HG02798 (cell line): Measurements from ENCODE around the gene AKR7A2.

Source experiments
- ATAC-seq: cut with Tn5 transposase; IDR thresholded peaks from one replicate; pipeline ENCODE4 v1.9.1; 2021; ENCODE audit warnings: mild to moderate bottlenecking; ENCODE audit not compliant: unreplicated experiment, poor library complexity

The AKR7A2 gene

DNA sequence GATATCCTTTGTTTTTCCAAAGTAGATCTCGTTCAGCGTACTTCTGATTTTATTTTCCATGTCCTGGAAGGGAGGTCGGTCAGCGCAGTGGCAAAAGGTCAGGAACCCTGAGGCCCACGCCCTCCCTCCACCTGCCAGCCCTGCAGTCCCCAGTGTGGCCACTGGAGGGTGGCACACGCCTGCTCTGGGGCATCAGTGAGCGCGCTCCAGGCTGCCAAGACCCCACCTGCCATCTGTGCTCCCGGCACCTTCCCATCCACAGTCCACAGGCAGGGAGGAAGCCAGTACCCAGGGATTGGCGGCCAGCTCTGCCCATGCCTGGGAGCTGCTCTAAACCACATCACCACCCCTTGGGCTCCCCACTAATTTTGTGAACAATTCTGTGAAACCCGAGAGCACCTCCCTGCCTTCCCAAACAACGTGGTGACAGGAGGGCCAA is 32.4 kb upstream of the AKR7A2 start:
- no peak for ATAC-seq

DNA sequence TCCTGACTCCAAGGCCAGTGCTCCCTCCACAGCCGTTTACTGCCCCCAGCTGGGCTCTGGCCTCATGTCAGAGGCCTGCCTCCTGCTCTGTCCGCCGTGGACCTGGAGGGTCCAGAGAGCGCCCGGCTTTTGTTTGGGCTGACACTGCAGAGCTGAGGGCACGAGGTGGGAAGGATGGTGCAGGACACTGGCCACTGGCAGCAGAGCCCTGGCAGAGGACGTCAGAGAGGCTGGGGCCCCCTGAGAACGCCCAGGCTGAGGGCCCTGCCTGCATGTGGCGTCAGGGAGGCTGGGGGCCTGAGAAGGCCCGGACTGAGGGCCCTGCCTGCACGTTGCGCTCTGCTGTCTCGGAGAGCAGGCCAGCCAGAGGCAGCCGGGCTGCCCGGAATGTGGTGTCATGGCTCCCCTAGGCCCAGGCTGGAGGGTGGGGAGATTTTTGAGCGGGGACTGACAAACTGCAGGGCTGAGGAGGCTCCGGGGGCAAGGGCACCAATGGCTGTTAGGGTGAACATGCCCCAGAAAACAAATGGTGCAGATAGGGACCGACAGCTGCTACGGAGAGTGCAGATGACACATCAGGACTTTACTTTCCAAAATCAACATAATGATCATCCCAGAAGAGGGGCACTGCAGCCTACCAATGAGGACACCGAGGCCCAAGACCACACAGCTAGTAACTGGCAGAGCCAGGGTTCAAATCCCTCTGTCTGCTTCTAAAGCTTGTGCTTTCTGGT is 31.8 kb upstream of the AKR7A2 start:
- no peak for ATAC-seq

DNA sequence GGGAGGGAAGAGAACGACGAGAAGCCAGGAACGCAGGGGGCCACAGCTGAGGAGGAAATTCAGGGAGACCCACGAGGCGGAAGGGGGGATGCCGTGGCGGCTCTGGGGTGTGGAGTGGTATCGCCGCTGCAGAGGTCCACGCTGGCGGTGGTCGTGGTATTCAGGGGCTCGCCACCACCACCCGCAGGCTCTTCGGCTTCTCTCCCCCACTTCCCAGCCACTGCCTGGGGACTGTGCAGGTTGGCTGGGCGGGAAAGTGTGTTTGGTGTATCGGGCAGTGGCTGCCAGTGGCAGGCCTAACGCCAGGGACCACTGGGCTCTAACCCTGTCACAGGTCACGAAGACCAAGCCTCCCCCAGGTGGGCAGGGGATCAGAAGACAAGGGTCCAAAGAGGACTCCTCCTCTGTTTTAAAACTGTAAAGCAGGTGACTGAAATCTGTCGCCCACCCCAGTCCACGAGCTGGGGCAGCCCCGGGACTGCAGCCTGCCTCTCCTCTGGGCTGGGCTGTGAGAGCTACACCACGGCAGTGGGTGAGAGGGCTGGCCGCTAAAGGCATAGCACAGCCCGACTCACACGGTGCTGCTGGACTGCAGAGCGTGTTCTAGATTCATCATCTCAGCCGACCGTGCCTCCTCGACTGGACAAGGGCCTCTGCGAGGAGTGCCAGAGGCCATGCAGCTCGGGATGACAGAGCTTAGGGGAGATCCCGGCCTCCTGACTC is 31.1 kb upstream of the AKR7A2 start:
- ATAC-seq: no peak

DNA sequence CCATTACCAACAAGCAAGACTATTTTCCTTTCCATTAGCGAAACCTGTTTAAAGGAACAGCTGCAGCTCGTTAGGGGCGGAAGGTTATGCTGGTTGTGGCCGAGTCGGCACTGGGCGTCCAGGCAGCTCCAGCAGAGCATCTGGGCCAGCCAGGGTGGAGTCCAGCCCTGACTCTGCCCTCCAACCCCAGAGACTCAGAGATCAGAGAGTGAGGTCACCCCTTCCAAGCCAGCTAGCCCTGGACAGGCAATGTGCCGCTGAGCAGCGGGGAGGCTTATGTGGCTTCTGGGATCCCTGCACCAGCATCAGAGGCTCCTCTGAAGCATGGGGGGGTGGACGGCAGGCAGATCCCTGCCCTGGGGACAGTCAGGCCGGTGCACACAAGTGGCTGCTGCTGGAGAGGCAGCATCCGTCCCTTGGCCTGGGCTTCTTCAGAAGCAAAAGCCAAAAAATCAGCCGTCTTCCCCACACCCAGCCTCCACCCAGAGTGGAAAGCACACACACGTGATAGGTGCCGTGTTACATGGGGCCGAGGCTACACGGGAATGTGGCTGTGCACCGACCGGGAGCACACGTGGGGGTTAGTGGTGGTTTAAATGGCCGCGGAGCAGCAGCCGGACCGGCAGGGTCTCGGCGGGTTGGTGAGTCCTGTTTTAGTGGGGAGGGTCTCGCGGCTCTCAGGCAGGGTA is 30.3 kb upstream of the AKR7A2 start:
- no peak for ATAC-seq

DNA sequence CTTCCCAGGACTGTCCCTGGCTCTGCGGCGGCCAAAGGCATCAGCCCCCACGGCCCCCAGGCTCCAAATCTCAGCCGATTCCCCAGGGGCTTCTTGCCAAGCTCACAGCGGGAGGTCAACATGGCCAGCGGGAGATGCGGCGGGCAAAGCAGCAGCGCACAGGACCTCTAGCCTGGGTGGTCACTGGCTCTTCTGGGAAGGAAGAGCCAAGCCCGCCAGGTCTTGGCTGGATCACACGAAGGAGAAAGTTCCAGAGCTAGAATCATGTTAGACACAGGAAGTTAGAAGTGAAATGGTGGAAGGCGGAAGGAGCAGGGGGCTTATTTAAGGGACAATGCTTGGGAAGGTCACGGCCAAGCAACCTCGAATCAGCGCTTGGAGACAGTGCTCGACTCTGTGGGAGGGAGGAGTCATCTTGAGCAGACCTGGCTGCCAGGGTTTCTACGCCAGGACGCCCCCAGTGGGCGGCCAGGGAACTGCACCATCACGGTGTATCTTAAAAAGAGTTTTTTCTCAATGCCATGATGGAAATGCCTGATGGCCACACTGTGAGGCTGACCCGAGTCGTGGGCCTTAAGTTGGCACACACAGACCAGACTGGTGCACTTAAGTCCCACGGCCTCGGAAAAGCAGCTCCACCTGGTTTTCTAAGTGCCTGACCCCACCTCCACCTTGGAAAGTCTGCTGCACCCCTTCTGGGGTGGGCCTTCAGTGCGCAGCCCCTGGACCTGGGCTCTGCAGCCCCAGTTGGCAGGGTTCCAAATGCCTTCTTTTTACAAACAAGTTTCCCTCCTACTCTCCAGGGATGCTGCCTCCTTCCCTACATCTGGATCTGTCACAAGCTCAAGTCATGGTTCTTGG is 29.5 kb upstream of the AKR7A2 start:
- no peak for ATAC-seq

DNA sequence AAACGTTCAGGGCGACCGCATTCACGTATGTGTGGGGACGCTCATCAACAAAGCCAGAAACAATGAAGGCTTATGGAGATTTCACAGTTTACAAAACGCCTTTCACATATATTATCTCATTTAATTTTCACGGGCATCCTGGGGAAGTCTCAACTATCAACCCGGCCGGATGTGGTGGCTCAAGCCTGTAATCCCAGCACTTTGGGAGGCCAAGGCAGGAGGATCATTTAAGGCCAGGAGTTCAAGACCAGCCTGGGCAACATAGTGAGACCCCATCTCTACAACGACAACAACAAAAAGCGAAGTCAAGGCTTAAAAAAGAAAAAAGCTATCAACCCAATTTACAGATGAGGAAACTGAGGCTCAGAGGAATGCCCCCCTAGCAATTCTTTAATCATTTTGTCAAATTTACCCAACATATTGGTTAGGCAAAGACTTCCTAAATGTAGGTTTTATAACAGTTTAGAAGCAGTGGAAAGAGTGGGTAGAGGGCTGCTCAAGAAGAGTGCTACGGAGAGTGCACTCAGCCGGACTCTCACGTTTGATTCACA is 28.5 kb upstream of the AKR7A2 start:
- ATAC-seq: no peak

DNA sequence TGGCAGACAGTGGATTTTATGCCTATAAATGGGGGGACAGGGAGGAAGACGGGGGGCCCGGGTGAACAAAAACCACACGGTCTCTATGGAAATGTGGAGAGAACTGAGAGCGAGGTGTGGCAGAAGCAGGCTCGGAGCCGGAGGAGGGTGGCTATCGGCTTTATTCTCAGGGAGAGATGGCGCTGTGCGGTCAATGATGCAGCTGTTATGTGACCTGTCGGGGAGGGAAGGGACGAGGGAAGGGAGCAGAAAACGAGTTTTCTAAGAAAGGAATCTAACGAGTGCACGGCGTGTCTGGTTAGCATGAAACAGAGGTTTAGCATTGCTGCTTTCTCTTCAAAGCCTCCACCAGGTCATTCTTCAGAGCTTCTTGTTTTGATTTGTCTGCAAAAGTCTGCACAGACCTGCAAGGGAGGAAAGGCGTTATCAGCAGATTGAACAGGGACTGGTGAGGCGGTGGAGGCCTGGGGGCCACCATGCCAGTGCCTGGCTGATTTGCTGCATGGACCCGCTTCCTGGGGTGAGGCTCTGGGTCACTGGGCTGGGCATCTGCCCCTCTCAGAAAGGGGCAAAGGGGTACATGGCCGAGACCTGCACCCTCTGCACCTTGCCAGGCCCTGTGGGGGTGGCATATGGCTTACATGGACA is 27.4 kb upstream of the AKR7A2 start:
- ATAC-seq: no peak

DNA sequence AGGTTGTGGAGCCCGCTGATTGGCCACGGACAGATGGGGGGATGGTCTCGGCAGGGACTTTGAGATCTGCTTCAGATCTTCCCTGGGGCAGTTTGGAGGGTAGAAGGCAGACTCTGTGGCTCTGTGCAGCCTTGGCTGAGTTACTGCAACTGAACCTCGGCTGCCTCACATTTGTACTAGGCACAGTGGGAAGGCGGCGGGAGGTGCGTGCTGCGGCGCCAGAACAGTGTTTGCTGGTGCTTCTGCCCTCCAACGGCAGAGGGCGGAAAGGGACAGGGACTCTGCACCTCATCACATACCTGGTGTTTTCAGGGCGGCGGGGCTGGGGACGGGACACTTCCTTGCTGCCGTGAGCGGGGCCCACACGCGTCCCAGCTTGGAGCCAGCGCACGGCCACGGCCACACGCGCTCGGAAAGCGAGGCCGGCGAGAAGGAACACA is 26.4 kb upstream of the AKR7A2 start:
- ATAC-seq: no peak

DNA sequence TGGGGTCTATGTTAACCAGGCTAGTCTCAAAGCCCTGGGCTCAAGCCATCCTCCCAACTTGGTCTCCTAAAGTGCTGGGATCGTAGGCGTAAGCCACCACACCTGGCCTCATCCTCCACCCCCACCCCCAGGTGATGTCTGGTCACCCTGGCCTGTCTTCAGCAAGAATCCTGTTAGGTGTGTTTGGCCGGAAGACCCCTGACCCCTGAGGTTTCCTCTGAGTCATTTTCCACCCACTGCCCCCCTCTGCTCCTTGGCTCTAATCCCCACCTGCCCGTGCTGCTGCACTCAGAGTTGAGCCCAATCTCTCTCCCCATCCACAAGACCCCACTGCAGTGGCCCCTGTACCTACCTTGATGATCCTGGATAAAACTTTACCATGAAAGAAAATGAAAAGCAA is 25.3 kb upstream of the AKR7A2 start:
- ATAC-seq: no peak

DNA sequence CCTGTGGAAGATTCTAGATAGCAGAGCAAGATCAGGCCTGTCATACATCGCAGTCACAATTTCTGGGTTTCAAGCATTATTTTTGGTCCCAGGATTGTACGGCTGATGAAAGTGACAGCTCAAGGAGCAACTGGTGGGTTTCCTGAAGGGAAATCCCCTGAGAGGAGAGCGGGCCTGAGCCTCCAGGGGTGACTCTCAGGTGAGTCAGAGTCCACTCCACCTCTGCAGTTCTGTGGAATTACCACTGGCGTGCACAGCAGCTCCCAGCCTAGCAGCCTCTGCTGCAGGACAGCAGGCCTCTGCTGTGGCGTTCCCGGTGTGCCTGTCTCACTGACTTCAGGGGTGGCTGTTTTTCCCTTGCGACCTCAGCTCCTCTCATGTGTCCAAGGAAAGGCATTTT is 24.6 kb upstream of the AKR7A2 start:
- ATAC-seq: no peak

DNA sequence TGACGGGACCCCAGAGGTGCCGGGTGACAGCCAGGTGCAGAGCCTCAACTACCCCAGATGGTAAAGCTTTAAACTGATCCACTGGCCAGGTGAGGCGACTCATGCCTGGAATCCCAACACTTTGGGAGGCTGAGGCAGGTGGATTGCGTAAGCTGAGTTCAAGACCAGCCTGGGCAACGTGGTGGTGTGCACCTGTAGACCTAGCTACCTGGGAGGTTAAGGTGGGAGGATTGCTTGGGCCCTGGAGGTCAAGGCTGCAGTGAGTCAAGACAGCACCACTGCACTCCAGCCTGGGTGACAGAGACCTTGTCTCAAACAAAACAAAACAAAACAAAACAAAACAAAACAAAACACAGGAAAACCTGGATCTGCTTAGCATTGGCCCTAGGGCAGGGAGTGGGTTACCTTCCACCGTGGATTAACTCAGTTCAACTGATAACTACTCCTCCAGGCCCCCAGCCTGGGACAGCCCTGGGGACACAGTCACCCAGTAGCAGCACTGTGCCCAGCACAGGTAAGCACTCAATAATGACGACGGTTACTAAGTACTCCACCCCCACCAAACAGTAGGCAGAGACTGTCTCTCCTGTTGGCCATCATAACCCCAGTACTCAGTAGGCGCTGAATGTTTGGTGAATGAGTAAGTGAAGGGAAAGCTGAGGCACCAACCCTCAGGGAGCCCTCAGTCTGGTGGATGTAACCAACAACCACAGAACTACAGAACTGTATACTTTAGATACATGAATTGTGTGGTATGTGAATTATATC is 21.8 kb upstream of the AKR7A2 start:
- no peak for ATAC-seq

DNA sequence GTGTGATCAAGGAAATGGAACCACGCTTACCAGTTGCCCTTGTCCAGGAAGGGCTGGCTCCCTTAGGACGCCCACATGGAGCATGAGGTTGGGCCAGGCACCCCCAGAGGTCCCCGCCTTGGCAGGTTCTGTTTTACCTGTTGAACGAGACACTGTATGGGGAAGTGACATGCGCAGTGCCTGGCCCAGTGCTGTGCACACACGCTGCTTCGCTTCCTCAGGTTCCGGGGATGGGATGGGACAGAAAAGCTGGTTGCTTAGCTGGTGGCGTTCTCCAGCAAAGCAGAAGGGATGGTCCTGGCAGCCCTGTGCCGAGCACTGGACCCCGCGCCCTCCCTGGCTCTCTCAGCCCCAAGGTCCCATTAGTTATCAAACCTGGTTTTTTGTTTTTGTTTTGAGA is 20.9 kb upstream of the AKR7A2 start:
- ATAC-seq: no peak

DNA sequence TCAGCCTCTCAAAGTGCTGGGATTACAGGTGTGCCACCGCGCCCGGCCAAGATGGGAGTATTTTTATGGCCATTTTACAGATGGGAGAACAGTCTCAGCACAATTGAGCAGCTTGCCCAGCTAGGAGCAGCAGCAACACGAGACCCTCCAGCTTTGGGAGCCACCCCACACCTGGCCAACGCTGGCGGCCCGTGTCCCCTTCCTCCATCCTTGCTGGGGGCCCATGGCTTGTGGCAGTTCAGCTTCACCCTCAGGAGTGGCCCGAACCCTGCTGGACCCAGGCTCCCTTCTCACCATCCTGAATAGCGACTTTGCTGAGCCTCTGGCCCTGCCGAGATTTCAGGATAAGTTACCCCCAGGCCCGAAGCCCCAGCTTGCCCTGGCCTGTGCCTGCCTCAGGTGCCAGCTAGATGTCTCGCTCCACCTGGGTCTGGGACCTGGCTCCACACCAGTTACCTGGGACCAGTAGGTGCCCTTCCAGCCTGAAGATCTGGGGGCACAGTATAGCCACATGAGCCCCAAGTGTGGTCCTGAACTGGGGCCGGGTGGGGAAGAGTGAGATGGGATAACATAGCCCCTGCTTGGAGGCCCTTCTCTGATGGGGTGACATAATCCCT is 19.4 kb upstream of the AKR7A2 start:
- ATAC-seq: no peak

DNA sequence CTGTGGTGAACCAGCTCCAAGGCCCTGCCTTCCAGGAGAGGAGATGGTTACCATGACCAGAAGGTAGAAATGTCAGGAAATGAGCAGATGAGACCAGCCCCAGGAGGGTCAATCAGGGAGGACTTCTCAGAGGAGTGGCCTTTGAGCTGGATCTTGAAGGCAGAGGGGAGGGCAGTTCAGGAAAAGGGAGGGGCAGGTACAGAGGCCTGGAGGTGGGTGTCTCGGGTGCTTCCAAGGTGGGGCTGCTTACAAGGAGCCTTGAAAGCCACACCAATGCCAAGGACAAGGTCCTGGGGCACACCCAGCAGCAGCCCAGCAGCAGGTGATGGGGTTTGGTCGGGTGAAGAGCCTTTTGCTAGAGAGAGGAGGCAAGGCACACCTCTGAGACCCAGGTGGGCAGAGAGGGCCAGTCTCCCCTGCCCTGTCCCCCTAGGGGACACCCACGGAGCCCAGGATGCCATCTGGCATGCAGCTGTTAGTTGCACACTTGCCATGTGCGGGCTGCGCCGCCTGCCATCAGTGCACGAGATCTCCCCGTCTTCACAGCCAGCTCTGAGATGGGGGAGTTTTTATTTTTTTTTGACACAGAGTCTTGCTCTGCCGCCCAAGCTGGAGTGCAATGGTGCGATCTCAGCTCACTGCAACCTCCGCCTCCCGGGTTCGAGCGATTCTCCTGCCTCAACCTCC is 18.6 kb upstream of the AKR7A2 start:
- no peak for ATAC-seq

DNA sequence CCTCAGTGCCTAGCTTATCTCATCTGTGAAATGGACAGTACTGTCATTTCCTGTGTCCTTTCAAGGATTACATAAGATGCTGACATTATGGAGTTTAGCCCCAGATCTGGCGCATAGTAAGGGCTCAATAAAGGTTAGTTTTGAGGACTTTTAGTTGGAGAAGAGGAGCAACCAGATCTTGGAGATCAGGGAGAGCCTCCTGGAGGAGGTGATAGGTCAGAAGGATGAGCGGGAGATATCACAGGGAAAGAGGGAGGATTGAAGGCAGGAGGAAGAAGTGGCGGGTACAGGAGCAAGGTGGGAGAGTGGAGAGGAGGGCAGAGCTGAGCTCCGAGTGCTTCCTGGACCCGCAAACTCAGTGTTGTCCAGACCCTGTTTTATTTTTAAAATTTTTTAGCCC is 17.7 kb upstream of the AKR7A2 start:
- ATAC-seq: no peak

DNA sequence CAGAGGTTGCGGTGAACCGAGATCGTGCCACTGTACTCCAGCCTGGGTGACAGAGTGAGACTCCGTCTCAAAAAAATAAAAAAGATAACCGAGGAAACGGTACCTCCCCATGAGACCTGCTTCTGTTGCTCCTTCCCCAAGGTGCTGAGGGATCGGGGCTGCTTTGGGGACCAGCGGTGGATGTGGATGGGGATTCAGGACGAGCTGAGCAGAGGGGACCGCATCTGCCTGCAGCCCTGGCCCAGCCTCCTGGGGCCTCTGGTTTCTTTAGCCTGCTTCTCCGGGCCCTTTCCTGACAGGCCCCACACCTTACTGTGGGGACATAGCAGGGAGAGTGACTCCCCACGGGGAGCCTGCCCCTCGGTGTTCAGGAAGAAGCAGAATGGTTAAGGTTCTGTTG is 17.2 kb upstream of the AKR7A2 start:
- ATAC-seq: no peak

DNA sequence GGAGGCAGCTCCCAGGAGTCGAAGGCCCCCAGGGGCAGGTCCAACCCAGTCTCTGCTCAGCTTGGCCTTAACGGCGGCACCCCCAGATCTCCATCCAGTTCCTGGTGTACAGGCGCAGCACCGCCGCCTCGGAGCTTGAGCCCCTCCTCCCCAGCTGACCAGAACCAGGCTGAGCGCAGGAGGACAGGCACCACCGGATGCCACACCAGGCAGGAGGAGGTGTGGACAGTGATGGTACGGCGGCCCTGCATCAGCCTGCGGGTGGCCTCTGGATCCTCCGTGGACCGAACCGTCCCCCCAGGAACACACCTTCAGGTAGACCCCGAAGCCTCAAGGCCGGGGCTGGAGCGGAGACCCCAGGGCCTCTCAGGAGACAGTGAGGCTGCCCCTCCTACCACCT is 16.5 kb upstream of the AKR7A2 start:
- no peak for ATAC-seq

DNA sequence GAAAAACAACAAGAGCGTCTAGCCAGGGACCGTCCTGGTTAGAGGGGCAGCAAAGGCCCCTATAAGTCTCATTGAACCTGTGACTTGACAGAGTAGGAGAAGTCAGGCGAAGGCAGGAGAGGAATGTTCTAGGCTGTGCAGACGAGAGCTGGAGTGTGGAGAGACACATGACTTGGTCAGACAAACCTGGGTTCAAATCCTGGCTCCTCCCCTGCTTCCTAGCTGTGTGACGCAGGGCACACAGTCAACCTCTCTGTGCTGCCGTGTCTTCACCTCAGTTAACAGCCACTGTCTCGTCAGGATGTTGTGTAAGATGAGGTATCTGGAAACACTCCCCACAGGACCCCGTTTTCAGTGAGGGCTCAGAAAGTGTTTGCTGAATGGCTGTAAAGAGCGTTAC is 15.8 kb upstream of the AKR7A2 start:
- ATAC-seq: no peak
